ENCODE measurements around the gene CLASP2.
"Not testable (repeated sequence)": the region's sequence is repeated elsewhere in the genome, so short reads cannot be mapped to it uniquely, and the experiment has no call there.

CLASP2 gene

GRCh38 chr3:33682770-33683169 is 35.3 kb downstream of the CLASP2 start:
- no peak for DNase-seq

GRCh38 chr3:33681667-33682066 is 36.4 kb downstream of the CLASP2 start:
- no peak for DNase-seq

GRCh38 chr3:33678073-33678472 is 40.0 kb downstream of the CLASP2 start:
- DNase-seq, result no peak

GRCh38 chr3:33673436-33673835 is 44.6 kb downstream of the CLASP2 start:
- DNase-seq, result not testable (repeated sequence)

- DNase-seq, result no peak
Measured at GRCh38 chr3:33668618-33669017, 49.4 kb downstream of the CLASP2 start.

- no peak for DNase-seq
Measured at GRCh38 chr3:33665294-33665693, 52.8 kb downstream of the CLASP2 start.

GRCh38 chr3:33664195-33664594 is 53.9 kb downstream of the CLASP2 start:
- DNase-seq, result peak; percentile 78

- no peak for DNase-seq
Measured at GRCh38 chr3:33663042-33663441, 55.0 kb downstream of the CLASP2 start.

- no peak for DNase-seq
Measured at GRCh38 chr3:33659856-33660434, 58.1 kb downstream of the CLASP2 start.

- peak; percentile 63 for DNase-seq
Measured at GRCh38 chr3:33658991-33659848, 58.8 kb downstream of the CLASP2 start.

GRCh38 chr3:33658621-33658990 is 59.4 kb downstream of the CLASP2 start:
- DNase-seq, result no peak

- no peak for DNase-seq
Measured at GRCh38 chr3:33658039-33658438, 60.0 kb downstream of the CLASP2 start.

- no peak for DNase-seq
Measured at GRCh38 chr3:33652736-33653135, 65.3 kb downstream of the CLASP2 start.

- not testable (repeated sequence) for DNase-seq
Measured at GRCh38 chr3:33651101-33651500, 67.0 kb downstream of the CLASP2 start.

GRCh38 chr3:33650495-33650894 is 67.6 kb downstream of the CLASP2 start:
- DNase-seq, result no peak

GRCh38 chr3:33648793-33649192 is 69.3 kb downstream of the CLASP2 start:
- DNase-seq, result no peak

GRCh38 chr3:33646406-33646805 is 71.6 kb downstream of the CLASP2 start:
- no peak for DNase-seq

- DNase-seq, result peak; percentile 20
Measured at GRCh38 chr3:33645060-33645647, 72.9 kb downstream of the CLASP2 start.

GRCh38 chr3:33644582-33644981 is 73.5 kb downstream of the CLASP2 start:
- DNase-seq, result no peak

GRCh38 chr3:33642806-33643205 is 75.2 kb downstream of the CLASP2 start:
- DNase-seq, result no peak

- DNase-seq, result no peak
Measured at GRCh38 chr3:33639889-33640288, 78.2 kb downstream of the CLASP2 start.

GRCh38 chr3:33637482-33637881 is 80.6 kb downstream of the CLASP2 start:
- DNase-seq, result no peak

GRCh38 chr3:33636125-33636850 is 81.8 kb downstream of the CLASP2 start:
- peak; percentile 61 for DNase-seq
